ENCODE data around the gene ICAM1. TPM values are rescaled to one million over a fixed set of nuclear protein-coding genes. Genes with fewer than 3 reads are reported as not detected.
A peak's percentile ranks its signal among the peaks of the same experiment; 100 is the strongest.

Gene ICAM1, protein sequence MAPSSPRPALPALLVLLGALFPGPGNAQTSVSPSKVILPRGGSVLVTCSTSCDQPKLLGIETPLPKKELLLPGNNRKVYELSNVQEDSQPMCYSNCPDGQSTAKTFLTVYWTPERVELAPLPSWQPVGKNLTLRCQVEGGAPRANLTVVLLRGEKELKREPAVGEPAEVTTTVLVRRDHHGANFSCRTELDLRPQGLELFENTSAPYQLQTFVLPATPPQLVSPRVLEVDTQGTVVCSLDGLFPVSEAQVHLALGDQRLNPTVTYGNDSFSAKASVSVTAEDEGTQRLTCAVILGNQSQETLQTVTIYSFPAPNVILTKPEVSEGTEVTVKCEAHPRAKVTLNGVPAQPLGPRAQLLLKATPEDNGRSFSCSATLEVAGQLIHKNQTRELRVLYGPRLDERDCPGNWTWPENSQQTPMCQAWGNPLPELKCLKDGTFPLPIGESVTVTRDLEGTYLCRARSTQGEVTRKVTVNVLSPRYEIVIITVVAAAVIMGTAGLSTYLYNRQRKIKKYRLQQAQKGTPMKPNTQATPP
- total RNA-seq = 31.8 and 35.5 TPM in 2 replicates
- long read RNA-seq, transcript ICAM1-201 (7 exons, 3,252 nt) = major isoform, 83 of 111 reads
- long read RNA-seq, partial matches to known transcripts = 19 of 111 reads
- long read RNA-seq, other reads (novel, unspliced or antisense) = 9 of 111 reads

GRCh38 chr19:10270616-10271394 is at the start of gene ICAM1:
ICAM1 (plus strand) TSS chr19:10271120; CDS start chr19:10271160, 40 bp downstream.
- peak; percentile 88 for DNase-seq (ENCODE audit: extremely low spot score, unreplicated experiment)
- Mint-ChIP-seq H3K4me1 (ENCODE audit: unreplicated experiment) (peaks cover 23% of the 10 kb centered on the region), H3K36me3 (ENCODE audit: unreplicated experiment) (peaks cover 6% of the 10 kb centered on the region), H3K9me3 (ENCODE audit: unreplicated experiment) (no peaks in the 10 kb centered on the region), H3K27ac (ENCODE audit: unreplicated experiment) (peak within 1 kb of the TSS; percentile 78), H3K27me3 (ENCODE audit: unreplicated experiment) (no peaks in the 10 kb centered on the region), H3K4me3 (ENCODE audit: unreplicated experiment) (peak within 1 kb of the TSS; percentile 71)
- TF ChIP-seq, protein P1, sequence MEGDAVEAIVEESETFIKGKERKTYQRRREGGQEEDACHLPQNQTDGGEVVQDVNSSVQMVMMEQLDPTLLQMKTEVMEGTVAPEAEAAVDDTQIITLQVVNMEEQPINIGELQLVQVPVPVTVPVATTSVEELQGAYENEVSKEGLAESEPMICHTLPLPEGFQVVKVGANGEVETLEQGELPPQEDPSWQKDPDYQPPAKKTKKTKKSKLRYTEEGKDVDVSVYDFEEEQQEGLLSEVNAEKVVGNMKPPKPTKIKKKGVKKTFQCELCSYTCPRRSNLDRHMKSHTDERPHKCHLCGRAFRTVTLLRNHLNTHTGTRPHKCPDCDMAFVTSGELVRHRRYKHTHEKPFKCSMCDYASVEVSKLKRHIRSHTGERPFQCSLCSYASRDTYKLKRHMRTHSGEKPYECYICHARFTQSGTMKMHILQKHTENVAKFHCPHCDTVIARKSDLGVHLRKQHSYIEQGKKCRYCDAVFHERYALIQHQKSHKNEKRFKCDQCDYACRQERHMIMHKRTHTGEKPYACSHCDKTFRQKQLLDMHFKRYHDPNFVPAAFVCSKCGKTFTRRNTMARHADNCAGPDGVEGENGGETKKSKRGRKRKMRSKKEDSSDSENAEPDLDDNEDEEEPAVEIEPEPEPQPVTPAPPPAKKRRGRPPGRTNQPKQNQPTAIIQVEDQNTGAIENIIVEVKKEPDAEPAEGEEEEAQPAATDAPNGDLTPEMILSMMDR (IDR thresholded peaks at IDR 0.05) = no peak

- no peaks in the 10 kb centered on the region for H3K27me3 Mint-ChIP-seq (ENCODE audit: unreplicated experiment)
- H3K36me3 Mint-ChIP-seq (ENCODE audit: unreplicated experiment) = peaks cover 8% of the 10 kb centered on the region
- no peak overlapping the region for H3K27ac Mint-ChIP-seq (ENCODE audit: unreplicated experiment)
- H3K9me3 Mint-ChIP-seq (ENCODE audit: unreplicated experiment) = no peaks in the 10 kb centered on the region
- H3K4me1 Mint-ChIP-seq (ENCODE audit: unreplicated experiment) = peaks cover 17% of the 10 kb centered on the region
- no peak overlapping the region for H3K4me3 Mint-ChIP-seq (ENCODE audit: unreplicated experiment)
- DNase-seq (ENCODE audit: extremely low spot score, unreplicated experiment) = no peak
- TF ChIP-seq, protein P1 (IDR thresholded peaks at IDR 0.05) = no peak
Observed at GRCh38 chr19:10222201-10222890, 48.6 kb upstream of the ICAM1 start.

DNA sequence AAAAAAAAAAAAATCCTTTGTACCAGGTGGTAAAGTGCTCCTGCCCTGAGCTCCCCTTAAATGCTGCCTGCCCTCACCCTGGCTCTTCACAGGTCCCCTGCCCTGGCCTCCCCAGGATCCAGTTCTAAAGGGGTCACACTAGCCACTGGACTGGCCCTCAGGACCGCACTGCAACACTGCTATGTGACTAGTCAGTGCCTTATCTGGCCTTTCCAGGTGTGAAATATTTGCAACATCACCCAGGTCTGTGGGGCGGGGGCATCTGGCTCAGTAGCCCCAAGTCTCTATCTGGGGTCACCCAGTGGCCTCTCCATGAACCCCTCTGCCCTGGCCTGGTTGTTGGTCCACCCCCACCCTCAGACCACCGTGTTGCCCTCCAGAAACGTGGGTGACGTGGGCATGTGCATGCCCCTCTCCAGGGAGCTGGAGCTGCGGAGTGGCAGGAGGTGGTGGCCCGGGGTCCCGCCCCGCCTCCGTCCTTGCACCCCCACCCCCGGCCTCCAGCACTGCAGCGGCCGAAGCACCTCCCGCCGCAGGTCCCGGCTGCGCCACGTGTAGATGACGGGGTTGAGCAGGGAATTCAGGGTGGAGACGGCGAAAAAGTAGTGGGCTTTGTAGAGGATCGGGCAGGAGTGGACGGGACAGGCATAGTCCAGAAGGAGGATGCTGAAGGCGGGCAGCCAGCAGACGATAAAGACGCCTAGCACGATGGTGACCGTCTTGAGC is 47.3 kb upstream of the ICAM1 start:
- Mint-ChIP-seq H3K36me3 (ENCODE audit: unreplicated experiment) (peaks cover 8% of the 10 kb centered on the region), H3K9me3 (ENCODE audit: unreplicated experiment) (no peaks in the 10 kb centered on the region), H3K4me1 (ENCODE audit: unreplicated experiment) (peaks cover 19% of the 10 kb centered on the region), H3K4me3 (ENCODE audit: unreplicated experiment) (no peak overlapping the region), H3K27ac (ENCODE audit: unreplicated experiment) (no peak overlapping the region), H3K27me3 (ENCODE audit: unreplicated experiment) (no peaks in the 10 kb centered on the region)
- no peak for DNase-seq (ENCODE audit: extremely low spot score, unreplicated experiment)
- TF ChIP-seq, protein P1 (IDR thresholded peaks at IDR 0.05) = no peak

DNA sequence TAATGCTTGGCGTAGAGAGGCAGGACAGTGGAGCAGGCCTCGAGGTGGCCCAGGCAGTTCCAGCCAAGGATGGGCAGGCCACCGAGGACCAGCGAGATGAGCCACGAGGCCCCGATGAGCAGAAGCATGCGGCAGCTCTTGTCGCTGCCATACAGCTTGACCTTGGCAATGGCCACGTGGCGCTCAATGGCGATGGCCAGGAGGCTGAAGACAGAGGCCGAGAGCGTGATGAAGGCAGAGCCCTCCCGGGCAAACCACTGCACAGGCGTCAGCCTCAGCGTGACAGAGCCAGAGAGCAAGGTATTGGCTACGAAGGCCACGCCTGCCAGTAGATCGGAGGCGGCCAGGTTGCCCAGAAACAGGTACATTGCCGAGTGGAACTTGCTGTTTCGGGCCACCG is 46.6 kb upstream of the ICAM1 start:
- Mint-ChIP-seq H3K27ac (ENCODE audit: unreplicated experiment) (no peak overlapping the region), H3K4me3 (ENCODE audit: unreplicated experiment) (no peak overlapping the region), H3K36me3 (ENCODE audit: unreplicated experiment) (peaks cover 8% of the 10 kb centered on the region), H3K4me1 (ENCODE audit: unreplicated experiment) (peaks cover 23% of the 10 kb centered on the region), H3K9me3 (ENCODE audit: unreplicated experiment) (no peaks in the 10 kb centered on the region), H3K27me3 (ENCODE audit: unreplicated experiment) (no peaks in the 10 kb centered on the region)
- TF ChIP-seq, protein P1 (IDR thresholded peaks at IDR 0.05) = no peak
- no peak for DNase-seq (ENCODE audit: extremely low spot score, unreplicated experiment)
